Liver (tissue), 9 donors: ENCODE data around the gene DHX35. TPM values are rescaled to one million over a fixed set of nuclear protein-coding genes. Genes with fewer than 3 reads are reported as not detected.

ENCODE experiments used
- DNase-seq: peaks from one replicate; pipeline ENCODE4 v3.0.0-alpha.2; 2017; ENCODE audit warnings: low spot score
- H3K27ac ChIP-seq, 2 donors: one replicate each; pipeline ENCODE4 v1.7.0; 2013; ENCODE audit warnings: inconsistent platforms in 2 of 2, low read length in 2 of 2, control low read depth in 1 of 2, low read depth in 1 of 2, mild to moderate bottlenecking in 1 of 2
- H3K27me3 ChIP-seq, 4 donors: one replicate each; pipeline versions ENCODE4 v1.6.1 to v1.7.0; 2013; ENCODE audit warnings: low read length in 3 of 4, inconsistent platforms in 1 of 4, mild to moderate bottlenecking in 1 of 4, moderate library complexity in 1 of 4; ENCODE audit not compliant: control insufficient read depth in 4 of 4, insufficient read depth in 4 of 4
- H3K36me3 ChIP-seq, 4 donors: one replicate each; pipeline versions ENCODE4 v1.6.1 to v1.7.0; 2013; ENCODE audit warnings: low read length in 3 of 4, mild to moderate bottlenecking in 3 of 4, low read depth in 1 of 4, moderate library complexity in 1 of 4; ENCODE audit not compliant: control insufficient read depth in 4 of 4, insufficient read depth in 3 of 4
- H3K4me1 ChIP-seq, 4 donors: one replicate each; pipeline versions ENCODE4 v1.6.1 to v1.7.0; 2013; ENCODE audit warnings: low read length in 3 of 4, mild to moderate bottlenecking in 3 of 4, moderate library complexity in 1 of 4; ENCODE audit not compliant: control insufficient read depth in 4 of 4, insufficient read depth in 4 of 4
- H3K4me3 ChIP-seq, 3 donors: one replicate each; pipeline versions ENCODE4 v1.6.1 to v1.7.0; 2013; ENCODE audit warnings: low read length in 3 of 3, control low read depth in 1 of 3, low read depth in 1 of 3, mild to moderate bottlenecking in 1 of 3
- H3K9ac ChIP-seq, 2 donors: one replicate each; pipeline ENCODE4 v1.7.0; 2013; ENCODE audit warnings: low read length in 2 of 2, mild to moderate bottlenecking in 2 of 2, moderate library complexity in 2 of 2, control low read depth in 1 of 2, low read depth in 1 of 2
- H3K9me3 ChIP-seq, 4 donors: one replicate each; pipeline versions ENCODE4 v1.6.1 to v1.7.0; 2013; ENCODE audit warnings: low read length in 3 of 4; ENCODE audit not compliant: control insufficient read depth in 4 of 4
- ATF3 ChIP-seq: IDR thresholded peaks from 2 replicates; pipeline ENCODE4 v1.6.1; 2016; ENCODE audit warnings: antibody characterized with exemption
- CTCF ChIP-seq: fragments of 150-350 bp; IDR thresholded peaks from 2 replicates; pipeline ENCODE4 v1.5.1; 2017; ENCODE audit warnings: improper control_type of control experiment, low read depth, low read length; ENCODE audit not compliant: missing input control
- EGR1 ChIP-seq, 2 donors: IDR thresholded peaks; 2 replicates each; pipeline ENCODE4 v1.6.1; 2016 to 2018; ENCODE audit warnings: antibody characterized with exemption in 2 of 2, low read depth in 2 of 2
- FOXA1 ChIP-seq: IDR thresholded peaks from 2 replicates; pipeline ENCODE4 v1.6.1; 2016; ENCODE audit warnings: antibody characterized with exemption
- FOXA2 ChIP-seq: IDR thresholded peaks from 2 replicates; pipeline ENCODE4 v1.6.1; 2016; ENCODE audit warnings: antibody characterized with exemption
- GABPA ChIP-seq, 2 donors: IDR thresholded peaks in 1 of 2; conservative IDR thresholded peaks in 1 of 2; 2 replicates each; pipeline ENCODE4 v1.6.1; 2016; ENCODE audit warnings: antibody characterized with exemption in 2 of 2, mild to moderate bottlenecking in 1 of 2, moderate library complexity in 1 of 2
- HNF4A ChIP-seq, 2 donors: conservative IDR thresholded peaks; 2 replicates each; pipeline ENCODE4 v1.6.1; 2016; ENCODE audit warnings: antibody characterized with exemption in 2 of 2, mild to moderate bottlenecking in 2 of 2
- HNF4G ChIP-seq: IDR thresholded peaks from 2 replicates; pipeline ENCODE4 v1.6.1; 2016; ENCODE audit warnings: antibody characterized with exemption
- JUND ChIP-seq, 2 donors: IDR thresholded peaks; 2 replicates each; pipeline ENCODE4 v1.6.1; 2016; ENCODE audit warnings: antibody characterized with exemption in 2 of 2
- MAX ChIP-seq: IDR thresholded peaks from 2 replicates; pipeline ENCODE4 v1.6.1; 2016; ENCODE audit warnings: antibody characterized with exemption
- NR2F2 ChIP-seq: IDR thresholded peaks from 2 replicates; pipeline ENCODE4 v1.6.1; 2016; ENCODE audit warnings: antibody characterized with exemption
- RAD21 ChIP-seq, 2 donors: IDR thresholded peaks; 2 replicates each; pipeline ENCODE4 v1.6.1; 2016; ENCODE audit warnings: antibody characterized with exemption in 2 of 2, mild to moderate bottlenecking in 2 of 2
- REST ChIP-seq: IDR thresholded peaks from 2 replicates; pipeline ENCODE4 v1.6.1; 2016; ENCODE audit warnings: antibody characterized with exemption, mild to moderate bottlenecking
- RXRA ChIP-seq, 2 donors: IDR thresholded peaks; 2 replicates each; pipeline ENCODE4 v1.6.1; 2017 to 2018; ENCODE audit warnings: antibody characterized with exemption in 2 of 2, mild to moderate bottlenecking in 1 of 2
- SP1 ChIP-seq: IDR thresholded peaks from 2 replicates; pipeline ENCODE4 v1.6.1; 2018; ENCODE audit warnings: antibody characterized with exemption, mild to moderate bottlenecking
- TAF1 ChIP-seq: conservative IDR thresholded peaks from 2 replicates; pipeline ENCODE4 v1.6.1; 2016; ENCODE audit warnings: antibody characterized with exemption, mild to moderate bottlenecking
- YY1 ChIP-seq: IDR thresholded peaks from 2 replicates; pipeline ENCODE4 v1.6.1; 2016; ENCODE audit warnings: antibody characterized with exemption, mild to moderate bottlenecking
- WGBS: extraction: QIAGEN DNeasy Blood & Tissue Kit; methylation state at CpG from one replicate; pipeline ENCODE4 v1.1.7; 2013; 5-methylcytosine and 5-hydroxymethylcytosine counted together
- polyA plus RNA-seq, 2 donors: library from polyadenylated mRNA; stranded (reverse) in 1 of 2; unstranded in 1 of 2; fragments of 200-250 nt in 1 of 2; fragments of >200 nt in 1 of 2; fragmentation: Nextera tagmentation in 1 of 2; extraction: Ambion mirVana in 1 of 2; gene quantifications; one replicate each; pipeline versions ENCODE4 v1.2.1 to v1.2.3, GENCODE V29; 2013 to 2015
- total RNA-seq, 2 donors: library from RNA; depleted of rRNA; stranded (reverse); fragments of >200 nt; gene quantifications; one replicate each; pipeline ENCODE4 v1.2.3, GENCODE V29; 2014
- TF ChIP-seq, protein P1 (sequence below): IDR thresholded peaks from 2 replicates; pipeline ENCODE4 v1.6.1; 2016; ENCODE audit warnings: antibody characterized with exemption
- donor health status: healthy.
- donor health status: healthy.
- donor health status: healthy.
- donor health status: healthy.
- donor health status: healthy.

Gene DHX35
- total and polyA plus RNA-seq, 4 donors: 2.7 to 10.6 (median 4.8) TPM

DNA sequence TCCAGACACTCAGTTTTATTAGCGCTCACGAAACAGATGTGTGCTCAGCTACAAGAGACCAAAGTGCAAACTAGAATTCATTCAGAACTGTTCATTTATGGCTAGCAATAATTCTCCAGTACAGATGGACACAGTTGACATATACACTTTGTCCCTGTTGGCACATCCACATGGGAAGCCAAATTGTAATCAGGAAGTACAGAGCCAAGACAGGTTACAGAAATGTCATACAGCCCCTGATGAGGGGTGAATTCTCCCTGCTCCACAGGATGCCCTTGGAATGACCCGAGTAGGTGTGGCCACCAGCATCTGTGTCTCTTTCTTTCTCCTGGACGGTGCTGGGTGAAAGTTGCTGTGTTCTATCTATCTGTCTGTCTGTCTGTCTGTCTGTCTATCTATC lies 7.6 kb downstream of the DHX35 start (continued):
- no peak for TF ChIP-seq CTCF
- no peak for TF ChIP-seq ATF3
- TF ChIP-seq FOXA1: no peak
- TF ChIP-seq, protein P1, sequence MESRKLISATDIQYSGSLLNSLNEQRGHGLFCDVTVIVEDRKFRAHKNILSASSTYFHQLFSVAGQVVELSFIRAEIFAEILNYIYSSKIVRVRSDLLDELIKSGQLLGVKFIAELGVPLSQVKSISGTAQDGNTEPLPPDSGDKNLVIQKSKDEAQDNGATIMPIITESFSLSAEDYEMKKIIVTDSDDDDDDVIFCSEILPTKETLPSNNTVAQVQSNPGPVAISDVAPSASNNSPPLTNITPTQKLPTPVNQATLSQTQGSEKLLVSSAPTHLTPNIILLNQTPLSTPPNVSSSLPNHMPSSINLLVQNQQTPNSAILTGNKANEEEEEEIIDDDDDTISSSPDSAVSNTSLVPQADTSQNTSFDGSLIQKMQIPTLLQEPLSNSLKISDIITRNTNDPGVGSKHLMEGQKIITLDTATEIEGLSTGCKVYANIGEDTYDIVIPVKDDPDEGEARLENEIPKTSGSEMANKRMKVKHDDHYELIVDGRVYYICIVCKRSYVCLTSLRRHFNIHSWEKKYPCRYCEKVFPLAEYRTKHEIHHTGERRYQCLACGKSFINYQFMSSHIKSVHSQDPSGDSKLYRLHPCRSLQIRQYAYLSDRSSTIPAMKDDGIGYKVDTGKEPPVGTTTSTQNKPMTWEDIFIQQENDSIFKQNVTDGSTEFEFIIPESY: no peak
- no peak for TF ChIP-seq HNF4G
- no peak for TF ChIP-seq RAD21 (IDR thresholded peaks at IDR 0.05)

DNA sequence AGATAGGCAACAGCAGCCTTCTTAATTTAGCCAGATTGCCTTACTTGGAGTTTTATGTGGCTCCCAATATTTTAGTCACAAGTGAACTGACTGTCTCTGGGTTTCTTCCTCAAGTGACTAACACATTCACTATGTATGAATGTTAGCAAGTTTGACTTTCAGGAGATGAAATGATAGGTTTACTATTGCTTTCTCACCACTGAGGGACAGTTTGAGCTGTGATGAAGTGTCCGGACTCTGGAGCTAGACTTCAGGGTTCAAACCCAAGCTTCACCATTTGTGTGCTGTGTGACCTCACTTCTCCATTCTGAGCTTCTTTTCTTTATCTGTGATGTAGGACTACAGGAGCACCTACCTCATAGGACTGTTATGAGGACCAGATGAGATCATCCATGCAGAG lies 8.2 kb downstream of the DHX35 start:
- no peak overlapping the region for H3K27ac ChIP-seq
- 100% methylated on average over 1 of the region's 1 CpG for WGBS

More for the DNA sequence above, 8.2 kb downstream of the DHX35 start:
- Histone ChIP-seq H3K36me3 (peaks cover 1 to 14% (median 6%) of the 10 kb centered on the region in 4 donors), H3K4me3 (no peak overlapping the region), H3K27me3 (no peaks in the 10 kb centered on the region), H3K4me1 (no peaks in the 10 kb centered on the region), H3K9me3 (no peaks in the 10 kb centered on the region), H3K9ac (no peak overlapping the region)
- no peak for DNase-seq
- no peak for TF ChIP-seq HNF4G
- no peak for TF ChIP-seq GABPA (IDR thresholded peaks at IDR 0.05 in 1 of 2, conservative IDR thresholded peaks at IDR 0.05 in 1 of 2)
- TF ChIP-seq RXRA (IDR thresholded peaks at IDR 0.05): no peak
- TF ChIP-seq, protein P1: no peak
- no peak for TF ChIP-seq TAF1
- no peak for TF ChIP-seq FOXA1
- TF ChIP-seq SP1: no peak
- TF ChIP-seq REST: no peak
- no peak for TF ChIP-seq FOXA2
- TF ChIP-seq NR2F2: no peak
- no peak for TF ChIP-seq JUND (IDR thresholded peaks at IDR 0.05)
- TF ChIP-seq ATF3: no peak
- no peak for TF ChIP-seq YY1
- TF ChIP-seq HNF4A (conservative IDR thresholded peaks at IDR 0.05): no peak
- TF ChIP-seq MAX: no peak
- no peak for TF ChIP-seq EGR1 (IDR thresholded peaks at IDR 0.05; ENCODE audit: low read depth in 2 of 2)
- no peak for TF ChIP-seq RAD21 (IDR thresholded peaks at IDR 0.05)
- TF ChIP-seq CTCF: no peak
